Posterior cingulate gyrus (tissue), 11 donors: ENCODE measurements around the gene SNX10.

Source experiments
- DNase-seq, 10 donors: peaks; one replicate each; pipeline versions ENCODE4 v3.0.0 to v3.0.0-alpha.2; 2020 to 2021; ENCODE audit warnings: mixed read lengths in 3 of 10
- intact Hi-C: fragments of 100-400 bp; cut with DNase I; formaldehyde crosslinking; loops from one replicate; pipeline ENCODE4 v1.15.1; 2023

The SNX10 gene

DNA sequence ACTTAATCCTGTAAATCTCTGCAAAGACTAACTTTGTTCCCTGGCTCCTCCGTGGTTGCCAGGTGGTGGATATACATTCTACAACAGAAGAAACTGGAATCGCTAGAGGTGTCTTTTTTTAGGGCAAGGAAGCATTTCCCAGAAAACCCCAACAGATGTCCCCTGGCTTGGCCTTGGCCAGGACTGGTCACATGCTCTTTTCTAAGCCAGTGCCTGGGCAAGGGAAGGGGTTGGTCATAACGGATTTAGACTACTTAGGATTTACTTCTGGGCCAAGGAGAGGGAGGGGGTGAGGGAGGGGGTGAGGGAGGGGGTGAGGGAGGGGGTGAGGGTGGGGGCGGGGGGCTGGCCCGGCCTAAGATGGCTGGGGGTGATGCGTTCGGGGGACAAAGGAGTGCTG lies 105.7 kb downstream of the SNX10 start:
- peak in 2 of 10 donors; percentile 9 to 11 for DNase-seq
- intact Hi-C loops: loop anchor here (10.0 kb wide), 1 partner anchor 97 kb away; no protein-coding TSS in a partner anchor

DNA sequence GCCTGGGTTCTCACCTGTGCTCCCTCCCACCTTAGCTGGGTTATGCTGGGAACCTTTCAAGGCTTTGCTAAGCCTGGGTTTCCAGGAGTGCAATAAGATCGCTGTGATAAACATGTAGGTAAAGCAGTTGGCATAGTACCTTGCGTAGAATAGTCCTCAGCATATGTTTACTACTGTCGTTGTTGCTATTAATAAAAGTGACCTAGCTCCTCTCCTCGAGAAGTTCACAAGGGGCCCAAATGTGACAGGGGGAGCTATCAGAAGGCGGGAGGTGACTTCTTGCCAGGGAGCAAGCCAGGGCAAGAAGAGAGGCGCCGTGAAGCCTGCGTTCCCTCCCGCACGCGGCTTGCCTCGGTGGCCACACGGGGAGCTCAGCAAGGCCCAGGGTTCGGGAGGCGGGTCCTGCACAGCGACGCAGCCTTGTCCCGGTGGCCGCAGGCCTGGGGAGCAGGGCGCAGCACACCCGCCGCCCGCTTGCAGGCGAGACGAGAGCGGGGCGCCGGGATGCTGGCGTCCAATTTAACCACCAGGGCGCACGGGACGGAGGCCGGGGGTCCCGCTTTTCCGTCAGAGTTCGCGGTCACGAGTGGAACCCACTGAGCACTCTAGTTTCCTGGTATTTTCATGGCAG lies 106.2 kb downstream of the SNX10 start:
- peak in 8 of 10 donors; percentile 23 to 92 (median 42) for DNase-seq
- intact Hi-C loops: loop anchor here (10.0 kb wide), 1 partner anchor 97 kb away; no protein-coding TSS in a partner anchor

DNA sequence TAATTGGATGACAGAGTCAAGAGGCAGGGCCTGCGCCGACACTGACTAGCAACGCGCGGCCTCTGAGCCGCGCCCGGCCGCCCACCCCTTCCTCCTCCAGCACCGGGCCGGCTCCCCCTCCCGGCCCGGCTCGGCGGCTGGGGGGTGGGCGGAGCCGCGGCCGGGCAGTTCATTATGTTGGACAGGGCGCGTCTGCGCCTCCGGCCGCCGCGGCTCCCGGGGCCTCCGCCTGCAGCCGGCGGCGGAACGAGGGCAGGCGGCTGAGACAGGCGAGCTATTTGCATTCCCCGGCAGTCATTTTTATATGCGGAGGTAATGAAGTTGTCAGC lies 106.7 kb downstream of the SNX10 start:
- DNase-seq: peak in 8 of 10 donors; percentile 23 to 83 (median 44)
- intact Hi-C loops: loop anchor here (10.0 kb wide), 1 partner anchor 96 kb away; no protein-coding TSS in a partner anchor

DNA sequence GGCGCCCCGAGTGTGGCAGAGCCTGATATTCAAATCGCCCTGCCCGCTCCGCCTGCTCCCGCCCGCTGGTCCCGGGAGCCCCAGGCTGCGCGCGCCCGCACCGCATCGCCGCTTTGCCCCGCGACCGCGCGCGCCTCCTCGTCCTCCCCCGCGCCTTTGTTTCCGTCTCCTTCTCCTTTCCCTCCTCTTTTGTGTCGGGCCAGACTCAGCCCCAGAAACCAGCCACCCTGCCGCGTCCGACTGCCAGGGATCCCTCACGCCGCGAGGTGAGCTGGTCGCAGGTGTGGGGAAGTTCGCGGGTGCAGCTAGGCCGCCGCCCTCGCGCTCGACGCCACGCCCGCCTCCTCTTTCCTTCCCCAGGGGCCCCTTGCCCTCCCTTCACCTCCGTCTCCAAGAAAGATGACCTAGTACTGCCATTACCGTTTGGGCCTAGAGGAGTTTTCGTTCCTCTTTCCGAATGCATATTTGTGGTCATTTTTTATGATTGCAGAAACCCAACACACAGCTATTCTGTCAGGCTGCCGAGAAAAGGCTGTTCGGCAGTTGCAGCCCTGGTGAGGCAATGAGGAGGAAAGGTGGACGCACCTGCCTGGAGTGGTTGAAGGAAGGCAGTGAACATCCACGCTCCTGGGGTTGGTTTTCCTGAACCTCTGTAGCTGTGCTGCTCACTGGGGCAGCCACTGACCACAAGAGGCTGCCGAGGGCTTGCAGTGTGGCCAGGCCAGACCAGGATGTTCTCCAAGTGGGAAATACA lies 107.3 kb downstream of the SNX10 start:
- intact Hi-C loops: loop anchor here (10.0 kb wide), 1 partner anchor 96 kb away; no protein-coding TSS in a partner anchor
- peak; percentile 25 to 92 (median 48) for DNase-seq

DNA sequence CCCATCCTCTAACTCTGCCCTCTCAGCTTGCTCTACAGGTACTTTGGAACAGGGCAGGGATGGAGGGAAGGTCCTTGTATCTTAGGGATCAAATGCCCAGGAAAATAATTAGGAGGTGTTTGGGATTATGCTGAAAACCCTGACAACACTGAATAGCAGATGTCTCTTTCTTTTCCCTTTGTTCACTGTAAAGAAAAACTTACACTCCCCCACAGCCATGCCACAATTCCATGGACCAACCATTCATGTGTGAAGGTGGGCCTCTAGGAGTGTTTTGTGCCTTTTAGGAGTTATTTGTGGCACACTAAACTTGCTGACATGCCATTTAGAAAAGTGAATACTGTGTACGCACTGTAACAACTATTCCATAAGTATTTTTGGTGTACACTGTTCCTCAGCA lies 108.1 kb downstream of the SNX10 start:
- intact Hi-C loops: loop anchor here (10.0 kb wide), 1 partner anchor 95 kb away; no protein-coding TSS in a partner anchor
- DNase-seq: no peak

DNA sequence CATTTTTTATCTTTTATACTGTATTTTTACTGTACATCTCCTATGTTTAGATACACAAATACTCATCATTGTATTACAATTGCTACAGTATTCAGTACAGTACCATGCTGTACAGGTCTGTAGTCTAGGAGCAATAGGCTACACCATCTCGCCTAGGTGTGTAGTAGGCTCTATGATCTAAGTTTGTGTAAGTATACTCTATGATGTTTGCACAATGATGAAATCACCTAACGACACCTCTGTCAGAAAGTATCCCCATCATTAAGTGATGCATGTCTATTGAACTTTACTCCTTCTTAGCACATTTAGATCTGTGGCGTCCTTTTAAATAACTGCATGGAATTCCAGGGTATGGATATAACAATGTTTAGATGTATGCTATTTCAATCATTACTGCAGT lies 112.0 kb downstream of the SNX10 start:
- no peak for DNase-seq

DNA sequence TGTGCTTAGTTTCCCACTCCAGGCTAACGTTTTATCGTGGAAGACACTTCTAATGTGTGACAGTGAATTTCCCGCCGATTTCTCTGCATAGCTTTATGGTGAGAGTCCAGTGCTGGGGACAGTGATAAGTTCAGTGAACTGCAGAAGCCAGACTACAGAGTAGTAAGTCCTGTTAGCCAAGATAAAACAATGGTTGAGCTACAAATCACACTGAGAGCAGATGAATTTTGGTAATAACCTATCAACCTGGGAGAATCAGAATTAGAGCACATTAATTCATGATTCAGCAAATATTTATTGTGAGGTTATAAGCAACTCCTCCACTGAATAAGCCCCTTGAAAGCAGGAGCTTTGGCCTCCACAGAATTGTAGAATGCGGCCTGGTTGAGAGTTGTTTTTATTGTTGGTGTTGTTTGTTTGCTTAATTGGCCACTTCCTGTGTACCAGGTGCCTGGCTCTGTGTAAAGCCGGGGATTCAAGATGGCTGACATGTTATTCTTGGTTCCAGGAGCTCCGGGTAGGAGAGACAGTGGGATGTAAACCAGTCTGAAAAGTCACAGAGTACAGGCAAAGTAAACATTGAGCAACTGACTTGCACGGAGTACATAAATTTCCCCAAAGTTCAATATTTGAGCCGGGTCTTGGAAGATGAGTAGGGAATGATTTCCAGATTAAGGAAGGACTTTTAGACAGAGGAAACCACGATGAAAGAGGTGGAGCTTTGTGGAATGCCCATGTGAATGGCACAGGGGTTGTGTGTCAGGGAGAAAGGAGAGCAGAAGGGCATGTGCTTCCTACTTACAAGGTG lies 112.7 kb downstream of the SNX10 start:
- DNase-seq: no peak
- intact Hi-C loops: no loop called here

More for the DNA sequence above, 112.0 kb downstream of the SNX10 start:
- intact Hi-C loops: no loop called here

DNA sequence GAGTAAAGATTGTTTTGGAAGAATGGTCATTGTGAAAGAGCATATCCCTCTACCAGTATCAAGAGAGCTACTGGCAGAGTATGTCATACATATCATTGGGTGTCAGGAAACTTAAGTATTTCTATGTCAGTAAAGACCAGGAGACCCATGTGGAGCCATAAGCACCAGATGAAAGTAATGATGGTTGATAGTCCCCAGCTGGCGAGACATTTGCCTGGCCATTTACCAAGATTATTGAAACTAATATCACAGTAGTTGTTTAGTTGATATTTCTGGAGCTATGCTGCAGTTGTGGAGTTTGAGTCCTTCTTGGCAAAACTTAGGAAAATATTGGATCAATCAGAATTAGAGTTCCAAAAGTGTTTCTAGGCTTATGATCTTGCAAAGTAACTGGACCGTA lies 114.8 kb downstream of the SNX10 start:
- no peak for DNase-seq

DNA sequence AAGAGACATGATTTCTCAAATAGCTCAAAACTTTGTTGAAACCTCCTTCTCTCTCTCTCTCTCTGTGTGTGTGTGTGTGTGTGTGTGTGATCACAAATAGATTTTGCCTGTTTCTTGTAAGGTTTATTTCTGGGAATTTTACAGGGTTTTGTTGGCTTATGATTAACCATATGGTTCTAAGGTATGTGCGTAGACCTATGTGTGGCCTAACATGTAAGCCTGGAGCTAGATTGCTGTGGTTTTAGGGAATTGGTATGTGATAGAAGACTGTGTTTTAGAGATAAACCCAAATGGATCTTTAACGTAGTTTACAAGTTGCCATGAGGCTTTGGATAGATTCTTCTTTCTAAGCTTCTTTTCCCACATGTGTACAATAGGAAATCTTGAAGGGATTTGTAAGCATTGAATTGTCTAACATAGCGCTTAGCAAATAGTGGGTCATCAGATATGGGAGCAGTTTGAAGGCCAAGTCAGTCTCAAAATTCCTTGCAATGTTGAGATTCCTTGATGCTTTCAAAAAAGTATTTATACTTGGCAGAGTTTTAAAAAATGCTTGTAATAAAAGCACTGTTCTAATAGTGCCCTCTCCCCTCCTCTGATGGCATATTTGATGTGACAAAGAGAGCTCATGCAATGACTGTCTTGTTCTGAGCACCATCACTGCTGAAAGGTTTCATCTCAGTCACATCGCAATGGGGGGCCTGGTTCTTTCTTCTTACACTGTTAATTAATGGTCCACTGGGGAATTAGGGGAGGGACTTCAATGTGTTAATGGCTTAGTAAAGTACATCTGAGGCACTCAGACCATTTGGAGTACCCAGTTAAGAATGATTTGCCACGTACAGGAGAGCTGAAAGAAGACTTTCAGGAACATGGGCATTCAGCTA lies 118.2 kb downstream of the SNX10 start:
- intact Hi-C loops: no loop called here
- DNase-seq: no peak

More for the DNA sequence above, 114.8 kb downstream of the SNX10 start:
- intact Hi-C loops: no loop called here

DNA sequence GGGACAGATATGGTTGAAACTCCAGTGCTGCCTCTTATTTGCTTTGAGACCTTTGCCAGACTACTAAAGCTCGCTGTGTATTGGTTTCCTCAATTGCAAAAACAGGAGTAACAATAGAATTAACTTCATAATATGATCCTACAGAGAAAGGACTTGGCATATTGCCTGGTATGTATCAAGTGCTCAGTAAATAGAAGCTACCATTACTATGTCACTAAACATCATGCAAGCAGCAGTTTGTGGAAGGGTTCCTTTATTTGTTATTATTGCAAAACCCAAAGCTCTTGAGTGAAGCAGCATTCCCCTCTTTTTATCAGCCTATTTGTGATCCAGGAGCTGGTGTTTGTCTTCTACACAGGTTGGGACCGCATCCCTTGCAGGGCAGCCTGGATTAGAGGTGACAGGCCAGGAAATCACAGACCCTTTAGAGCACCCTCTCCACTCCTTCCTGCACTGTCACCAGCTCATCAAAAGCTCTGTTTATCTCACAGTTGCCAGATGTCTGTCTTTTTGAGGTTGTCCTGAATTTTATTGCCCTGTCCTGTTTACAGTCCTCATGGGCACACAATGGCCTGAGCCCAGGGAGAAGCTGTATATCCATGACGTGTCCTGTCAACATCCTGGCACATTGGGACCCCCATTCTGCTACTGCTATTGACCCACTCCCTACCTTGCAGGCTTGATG lies 121.5 kb downstream of the SNX10 start:
- intact Hi-C loops: no loop called here
- DNase-seq: no peak

DNA sequence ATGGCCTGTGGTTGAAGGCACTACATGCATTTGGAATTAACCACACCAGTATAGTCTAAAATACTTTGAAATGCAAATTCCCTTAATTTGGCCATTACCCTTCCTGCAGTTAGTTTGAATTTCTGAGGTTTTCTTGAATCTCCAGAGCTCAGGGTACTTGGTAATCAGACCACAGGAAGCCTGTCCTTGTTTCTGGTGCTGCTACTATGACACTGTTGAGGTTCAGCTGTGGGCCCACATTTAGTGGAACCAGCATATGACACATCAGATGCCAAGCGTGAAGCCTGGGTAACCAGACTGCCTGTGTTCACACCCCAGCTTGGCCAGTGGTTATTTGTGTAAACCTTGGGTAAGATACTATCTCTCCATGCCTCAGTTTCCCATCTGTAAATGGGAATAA lies 124.3 kb downstream of the SNX10 start:
- intact Hi-C loops: no loop called here
- DNase-seq: no peak

DNA sequence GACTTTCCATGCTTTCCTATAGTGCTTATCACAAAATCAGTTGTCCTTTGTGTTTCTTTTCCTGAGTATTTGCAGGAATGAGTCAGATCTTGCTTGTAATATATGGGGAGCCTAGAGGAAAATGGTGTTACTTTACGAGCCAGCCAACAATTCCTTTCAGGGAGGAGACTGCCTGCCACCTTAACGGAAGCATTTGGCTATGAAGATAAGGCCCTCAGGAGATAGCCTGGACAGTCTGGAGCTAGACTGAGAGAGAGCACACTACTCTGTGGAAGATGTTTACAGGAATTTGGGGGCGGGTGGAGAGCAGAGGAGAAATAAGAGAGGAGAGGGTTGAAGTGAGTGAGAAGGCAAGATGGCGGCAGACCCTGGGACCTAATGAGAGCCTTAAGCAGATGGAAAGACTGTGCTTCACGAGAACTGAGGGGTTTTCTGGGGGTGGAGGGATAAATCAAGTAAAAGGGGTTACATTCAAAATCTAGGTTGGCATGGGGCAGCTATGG lies 126.3 kb downstream of the SNX10 start:
- no peak for DNase-seq
- intact Hi-C loops: no loop called here

DNA sequence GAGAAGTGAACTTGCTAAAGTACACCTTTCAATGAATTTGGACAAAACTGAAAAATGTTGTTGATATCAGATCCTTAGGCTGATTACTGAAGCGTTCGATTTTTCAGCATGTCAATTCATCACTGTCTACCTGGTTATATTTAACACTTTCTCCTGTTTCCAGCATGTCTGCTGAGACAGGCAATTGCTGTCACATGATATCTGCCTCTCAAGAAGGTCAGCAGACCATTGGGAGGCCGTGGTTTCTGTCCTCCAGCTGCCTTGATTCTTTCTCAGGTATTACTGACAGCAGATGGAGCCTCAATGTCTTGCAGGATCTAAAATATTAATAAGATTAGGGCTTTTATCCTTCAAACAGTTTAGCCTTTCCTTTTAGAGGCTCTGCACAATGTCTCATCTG lies 127.5 kb downstream of the SNX10 start:
- intact Hi-C loops: no loop called here
- DNase-seq: no peak

DNA sequence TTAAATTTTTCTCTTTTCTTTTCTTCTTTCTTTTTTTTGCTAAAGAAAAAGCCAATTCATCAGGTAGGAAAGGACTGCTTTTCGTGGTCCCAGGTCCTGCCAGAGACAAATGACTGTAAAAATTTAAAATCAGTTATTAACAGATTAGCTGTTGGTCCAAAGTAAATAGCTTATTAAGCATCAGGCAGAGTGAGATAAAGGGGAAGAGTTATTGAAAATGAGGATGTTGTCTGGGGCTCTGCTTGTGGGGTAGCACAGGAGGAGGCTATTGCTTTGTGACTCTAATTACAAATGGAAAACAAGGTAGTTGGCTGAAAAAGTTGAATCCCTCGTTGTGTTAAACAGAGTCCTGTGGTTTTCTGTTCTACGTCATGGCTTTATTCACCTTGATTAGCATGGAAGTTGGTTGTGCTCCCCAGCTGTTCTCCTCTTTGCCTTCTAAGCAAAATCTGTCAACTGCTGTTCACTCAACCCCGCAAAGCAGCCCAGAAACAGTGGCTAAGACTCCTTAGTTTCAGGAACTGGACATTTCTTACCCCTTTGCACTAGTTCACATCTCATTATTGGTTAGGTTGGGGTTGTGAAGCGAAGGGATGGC lies 128.9 kb downstream of the SNX10 start:
- no peak for DNase-seq
- intact Hi-C loops: no loop called here

DNA sequence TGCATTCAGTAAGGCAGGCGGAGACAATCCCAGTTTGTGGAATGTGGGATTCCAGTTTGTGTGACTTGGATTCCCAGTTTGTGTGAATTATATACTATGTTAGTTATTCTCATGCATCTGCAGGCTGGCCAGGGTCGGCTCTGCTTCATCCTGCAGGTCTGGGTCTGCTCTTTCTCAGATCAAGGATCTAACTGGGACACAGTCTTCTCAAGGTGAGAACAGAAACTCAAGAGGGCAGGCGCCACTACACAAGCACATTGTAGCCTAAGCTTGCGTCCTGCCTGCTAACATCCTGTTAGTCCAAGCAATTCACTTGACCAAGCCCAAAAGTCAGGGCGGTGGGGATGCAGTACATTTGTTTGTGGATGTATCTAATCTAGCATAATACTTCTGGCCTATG lies 131.1 kb downstream of the SNX10 start:
- no peak for DNase-seq
- intact Hi-C loops: no loop called here

DNA sequence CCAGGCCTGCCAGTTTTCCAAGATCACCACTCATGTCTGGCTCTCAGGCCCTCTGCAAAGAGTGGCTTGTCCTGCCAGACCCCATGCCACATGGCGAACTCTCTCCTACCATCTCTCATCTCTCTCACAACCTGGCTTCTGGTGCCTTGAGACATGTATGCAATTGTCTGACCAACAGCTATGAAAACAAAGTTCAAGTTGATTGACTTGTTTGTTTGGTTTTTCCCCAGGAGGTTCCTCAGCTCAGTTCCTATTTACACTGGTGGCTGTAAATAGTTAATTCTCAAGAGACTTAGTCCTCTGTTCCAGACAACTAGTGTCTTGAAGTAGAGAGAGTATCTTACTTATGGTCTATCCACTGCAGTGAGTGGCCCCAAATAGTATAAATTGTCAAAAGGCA lies 131.8 kb downstream of the SNX10 start:
- DNase-seq: no peak
- intact Hi-C loops: no loop called here
